Keratinocyte (primary cell): ENCODE results near the gene ARHGAP35.

Experiments
- CTCF ChIP-seq, 3 experiments: IDR thresholded peaks in 1 of 3; conservative IDR thresholded peaks in 1 of 3; optimal IDR thresholded peaks in 1 of 3; 2 replicates in 2 of 3; 3 replicates in 1 of 3; pipeline versions ENCODE3 to v1.5.1; 2011; ENCODE audit warnings: low read length in 3 of 3, mild to moderate bottlenecking in 3 of 3, moderate library complexity in 2 of 3, control low read depth in 1 of 3, inconsistent platforms in 1 of 3; ENCODE audit not compliant: insufficient read depth in 2 of 3; ENCODE audit errors: extremely low read depth in 1 of 3
- EZH2 ChIP-seq: IDR thresholded peaks from one replicate; pipeline ENCODE4 v1.6.1; 2012; ENCODE audit warnings: inconsistent platforms, mild to moderate bottlenecking, low read length, moderate library complexity

- no peak for TF ChIP-seq CTCF (optimal IDR thresholded peaks at IDR 0.05 in 1 of 3, IDR thresholded peaks at IDR 0.05 in 1 of 3, conservative IDR thresholded peaks at IDR 0.05 in 1 of 3; ENCODE audit: extremely low read depth in 1 of 3, insufficient read depth in 2 of 3, low read length in 3 of 3)
- TF ChIP-seq EZH2, result no peak
Measured at GRCh38 chr19:46849610-46850009, 11.2 kb upstream of the ARHGAP35 start.
